ENCODE results near the gene HYAL1.

Gene HYAL1

DNA sequence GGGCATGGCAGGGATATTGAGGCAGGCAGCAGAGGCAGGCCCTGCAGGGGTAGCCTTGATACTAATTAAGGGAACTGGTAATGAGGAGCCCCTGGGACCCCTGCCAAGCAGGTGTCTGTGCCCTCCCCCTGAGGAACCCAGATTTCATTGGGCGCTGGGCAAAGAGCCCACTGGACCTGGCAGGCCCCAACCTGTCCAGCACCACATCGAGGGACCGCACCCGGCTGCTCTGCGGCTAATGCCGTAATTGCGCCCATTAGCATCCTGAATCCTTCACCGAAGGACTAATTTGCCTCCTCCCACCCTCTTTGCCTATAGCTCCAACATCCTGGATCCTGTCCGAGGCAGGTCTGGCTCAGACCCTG, 48.1 kb downstream of the HYAL1 start:
- ChIA-PET CTCF (interaction anchor here (2.5 kb wide), 1 partner anchor 8 kb away, joined by 20 read pairs; no protein-coding TSS in a partner anchor), POLR2A (interaction anchor here (1.6 kb wide), 1 partner anchor 10 kb away, joined by 4 read pairs; no protein-coding TSS in a partner anchor)
- TF ChIP-seq ZNF692 (tag by site-specific recombination; IDR thresholded peaks at IDR 0.05) (no peak), ZNF37A (tag by site-specific recombination; IDR thresholded peaks at IDR 0.05) (no peak), ZNF133 (tag by site-specific recombination; IDR thresholded peaks at IDR 0.05) (no peak), ZNF747 (tag by site-specific recombination; IDR thresholded peaks at IDR 0.05) (no peak), ZNF211 (tag by site-specific recombination; IDR thresholded peaks at IDR 0.05; ENCODE audit: low read depth) (no peak), MYNN (tag by site-specific recombination; IDR thresholded peaks at IDR 0.05; ENCODE audit: borderline replicate concordance) (no peak), ZNF155 (tag by site-specific recombination; IDR thresholded peaks at IDR 0.05) (no peak), ZNF596 (tag by site-specific recombination; IDR thresholded peaks at IDR 0.05) (no peak), ZNF140 (tag by site-specific recombination; IDR thresholded peaks at IDR 0.05) (no peak), OVOL3 (tag by site-specific recombination; IDR thresholded peaks at IDR 0.05) (no peak)
- TF ChIP-seq, protein P1, sequence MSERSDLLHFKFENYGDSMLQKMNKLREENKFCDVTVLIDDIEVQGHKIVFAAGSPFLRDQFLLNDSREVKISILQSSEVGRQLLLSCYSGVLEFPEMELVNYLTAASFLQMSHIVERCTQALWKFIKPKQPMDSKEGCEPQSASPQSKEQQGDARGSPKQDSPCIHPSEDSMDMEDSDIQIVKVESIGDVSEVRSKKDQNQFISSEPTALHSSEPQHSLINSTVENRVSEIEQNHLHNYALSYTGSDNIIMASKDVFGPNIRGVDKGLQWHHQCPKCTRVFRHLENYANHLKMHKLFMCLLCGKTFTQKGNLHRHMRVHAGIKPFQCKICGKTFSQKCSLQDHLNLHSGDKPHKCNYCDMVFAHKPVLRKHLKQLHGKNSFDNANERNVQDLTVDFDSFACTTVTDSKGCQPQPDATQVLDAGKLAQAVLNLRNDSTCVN (tag by site-specific recombination; optimal IDR thresholded peaks at IDR 0.05), result no peak
- no peaks in the 10 kb centered on the region; the same call in 1 of the 2 replicates for H3K4me1 ChIP-seq (ENCODE audit: control insufficient read depth, insufficient read depth, low read length)
- peaks cover 5 to 53% of the 10 kb centered on the region in 2 experiments for H3K36me3 ChIP-seq (ENCODE audit: control insufficient read depth in 2 of 2, insufficient read depth in 1 of 2, low read length in 2 of 2)
- no peak overlapping the region for H3K4me3 ChIP-seq (ENCODE audit: low read depth, low read length)
- no peaks in the 10 kb centered on the region for H3K9me3 ChIP-seq (ENCODE audit: control insufficient read depth, insufficient read depth, low read depth, low read length)
- no peak overlapping the region for H3K27ac ChIP-seq (ENCODE audit: extremely low read depth, low read depth, low read length)

- ChIA-PET POLR2A (interaction anchor here (1.6 kb wide), 1 partner anchor 10 kb away, joined by 4 read pairs; no protein-coding TSS in a partner anchor), CTCF (interaction anchor here (0.7 to 2.5 kb wide), 4 partner anchors 8 to 701 kb away, joined by 3 to 20 read pairs (median 3); no protein-coding TSS in a partner anchor)
- H3K36me3 ChIP-seq (ENCODE audit: control insufficient read depth in 2 of 2, insufficient read depth in 1 of 2, low read length in 2 of 2), result peaks cover 5 to 54% of the 10 kb centered on the region in 2 experiments
- TF ChIP-seq ZNF792 (tag by site-specific recombination; IDR thresholded peaks at IDR 0.05) (no peak), ZNF114 (tag by site-specific recombination; IDR thresholded peaks at IDR 0.05) (no peak), ZBTB6 (tag by site-specific recombination; IDR thresholded peaks at IDR 0.05) (peak; percentile 37; the same call in 1 of the 2 replicates)
- no peaks in the 10 kb centered on the region for H3K9me3 ChIP-seq (ENCODE audit: control insufficient read depth, insufficient read depth, low read depth, low read length)
- H3K4me1 ChIP-seq (ENCODE audit: control insufficient read depth, insufficient read depth, low read length), result no peaks in the 10 kb centered on the region; the same call in 1 of the 2 replicates
- H3K27ac ChIP-seq (ENCODE audit: extremely low read depth, low read depth, low read length), result no peak overlapping the region
- no peak overlapping the region for H3K4me3 ChIP-seq (ENCODE audit: low read depth, low read length)
Observed at GRCh38 chr3:50254577-50255250, 48.7 kb downstream of the HYAL1 start.

- H3K36me3 ChIP-seq (ENCODE audit: control insufficient read depth in 2 of 2, insufficient read depth in 1 of 2, low read length in 2 of 2), result peaks cover 0 to 32% of the 10 kb centered on the region in 2 experiments; a peak in 2 of 3 replicates
- ChIA-PET CTCF (interaction anchor here (0.8 to 5.5 kb wide), 4 partner anchors 13 to 70 kb away, joined by 3 to 71 read pairs (median 4); partner anchors contain the start of gene GNAT1), POLR2A (interaction anchor here (1.1 kb wide), 1 partner anchor 24 kb away, joined by 3 read pairs; no protein-coding TSS in a partner anchor)
- H3K27ac ChIP-seq (ENCODE audit: extremely low read depth, low read depth, low read length), result no peak overlapping the region
- H3K9me3 ChIP-seq (ENCODE audit: control insufficient read depth, insufficient read depth, low read depth, low read length), result no peaks in the 10 kb centered on the region
- no peaks in the 10 kb centered on the region for H3K4me1 ChIP-seq (ENCODE audit: control insufficient read depth, insufficient read depth, low read length)
- H3K4me3 ChIP-seq (ENCODE audit: low read depth, low read length), result no peak overlapping the region
- no peak for TF ChIP-seq ZNF10 (tag by site-specific recombination; IDR thresholded peaks at IDR 0.05)
- no peak for TF ChIP-seq ZNF121 (tag by site-specific recombination; IDR thresholded peaks at IDR 0.05)
- TF ChIP-seq ZNF302 (tag by site-specific recombination; IDR thresholded peaks at IDR 0.05; ENCODE audit: low read depth), result no peak
- peak; percentile 57 for TF ChIP-seq ZFHX2 (tag by site-specific recombination; conservative IDR thresholded peaks at IDR 0.05)
- TF ChIP-seq MEIS1 (CRISPR knock-in tag; IDR thresholded peaks at IDR 0.05; ENCODE audit: borderline replicate concordance), result no peak
- TF ChIP-seq MYNN (tag by site-specific recombination; IDR thresholded peaks at IDR 0.05; ENCODE audit: borderline replicate concordance), result no peak
- no peak for TF ChIP-seq ZBTB20 (tag by site-specific recombination; IDR thresholded peaks at IDR 0.05)
- no peak for TF ChIP-seq ZFP41 (tag by site-specific recombination; IDR thresholded peaks at IDR 0.05; ENCODE audit: borderline replicate concordance)
- no peak for TF ChIP-seq ZNF776 (tag by site-specific recombination; IDR thresholded peaks at IDR 0.05; ENCODE audit: borderline replicate concordance)
- no peak for TF ChIP-seq ZBTB21 (tag by site-specific recombination; IDR thresholded peaks at IDR 0.05)
- no peak for TF ChIP-seq IKZF3 (tag by site-specific recombination; IDR thresholded peaks at IDR 0.05)
- peak; percentile 80 for TF ChIP-seq KLF1 (tag by site-specific recombination; IDR thresholded peaks at IDR 0.05)
Observed at GRCh38 chr3:50251220-50251619, 52.2 kb downstream of the HYAL1 start.
